Measurements from ENCODE around the gene RDH8. TPM values are rescaled to one million over a fixed set of nuclear protein-coding genes. Genes with fewer than 3 reads are reported as not detected.
A peak's percentile ranks its signal among the peaks of the same experiment; 100 is the strongest.

RDH8 gene
- total RNA-seq, 1 experiment from 2014 or later: not detected

DNA sequence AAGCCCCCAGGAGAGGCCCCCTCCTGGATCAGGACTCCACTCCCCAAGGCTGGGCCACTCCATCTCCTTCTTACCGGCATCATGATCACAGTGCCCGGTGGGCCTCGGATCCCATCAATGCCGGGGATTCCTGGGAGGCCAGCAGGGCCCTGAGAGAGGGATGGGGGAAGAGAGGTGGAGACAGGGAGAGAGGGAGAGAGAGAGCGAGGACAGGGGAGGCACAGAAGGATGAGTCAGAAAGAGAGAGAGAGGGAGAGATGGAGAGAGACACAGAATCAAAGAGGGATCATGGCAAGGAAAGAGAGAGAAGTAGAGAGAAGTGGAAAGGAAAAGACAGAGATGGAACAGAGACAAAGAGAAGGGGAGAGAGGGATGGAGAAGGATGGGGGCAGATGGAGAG is 16.7 kb upstream of the RDH8 start:
- H3K4me3 ChIP-seq (ENCODE audit: low read depth in 2 of 2, low read length in 2 of 2): no peak overlapping the region
- in situ Hi-C loops (cut with HindIII; ENCODE audit: low pct_unique_long_range_greater_than_20kb, low sequenced_read_pairs): no loop called here
- CTCF ChIA-PET: no interaction called here
- POLR2A ChIA-PET: no interaction called here
- intact Hi-C loops (cut with micrococcal nuclease; ENCODE audit: unreplicated experiment): no loop called here
- TF ChIP-seq, protein P1, sequence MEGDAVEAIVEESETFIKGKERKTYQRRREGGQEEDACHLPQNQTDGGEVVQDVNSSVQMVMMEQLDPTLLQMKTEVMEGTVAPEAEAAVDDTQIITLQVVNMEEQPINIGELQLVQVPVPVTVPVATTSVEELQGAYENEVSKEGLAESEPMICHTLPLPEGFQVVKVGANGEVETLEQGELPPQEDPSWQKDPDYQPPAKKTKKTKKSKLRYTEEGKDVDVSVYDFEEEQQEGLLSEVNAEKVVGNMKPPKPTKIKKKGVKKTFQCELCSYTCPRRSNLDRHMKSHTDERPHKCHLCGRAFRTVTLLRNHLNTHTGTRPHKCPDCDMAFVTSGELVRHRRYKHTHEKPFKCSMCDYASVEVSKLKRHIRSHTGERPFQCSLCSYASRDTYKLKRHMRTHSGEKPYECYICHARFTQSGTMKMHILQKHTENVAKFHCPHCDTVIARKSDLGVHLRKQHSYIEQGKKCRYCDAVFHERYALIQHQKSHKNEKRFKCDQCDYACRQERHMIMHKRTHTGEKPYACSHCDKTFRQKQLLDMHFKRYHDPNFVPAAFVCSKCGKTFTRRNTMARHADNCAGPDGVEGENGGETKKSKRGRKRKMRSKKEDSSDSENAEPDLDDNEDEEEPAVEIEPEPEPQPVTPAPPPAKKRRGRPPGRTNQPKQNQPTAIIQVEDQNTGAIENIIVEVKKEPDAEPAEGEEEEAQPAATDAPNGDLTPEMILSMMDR (IDR thresholded peaks at IDR 0.05): no peak
- TF ChIP-seq TCF7L2 (IDR thresholded peaks at IDR 0.05; ENCODE audit: low read depth, low read length): no peak
- TF ChIP-seq POLR2AphosphoS5 (IDR thresholded peaks at IDR 0.05; ENCODE audit: low read depth, low read length): no peak
- no peak for TF ChIP-seq SIN3A (IDR thresholded peaks at IDR 0.05; ENCODE audit: borderline replicate concordance, insufficient read depth, low read depth, low read length)
- TF ChIP-seq, protein P2, sequence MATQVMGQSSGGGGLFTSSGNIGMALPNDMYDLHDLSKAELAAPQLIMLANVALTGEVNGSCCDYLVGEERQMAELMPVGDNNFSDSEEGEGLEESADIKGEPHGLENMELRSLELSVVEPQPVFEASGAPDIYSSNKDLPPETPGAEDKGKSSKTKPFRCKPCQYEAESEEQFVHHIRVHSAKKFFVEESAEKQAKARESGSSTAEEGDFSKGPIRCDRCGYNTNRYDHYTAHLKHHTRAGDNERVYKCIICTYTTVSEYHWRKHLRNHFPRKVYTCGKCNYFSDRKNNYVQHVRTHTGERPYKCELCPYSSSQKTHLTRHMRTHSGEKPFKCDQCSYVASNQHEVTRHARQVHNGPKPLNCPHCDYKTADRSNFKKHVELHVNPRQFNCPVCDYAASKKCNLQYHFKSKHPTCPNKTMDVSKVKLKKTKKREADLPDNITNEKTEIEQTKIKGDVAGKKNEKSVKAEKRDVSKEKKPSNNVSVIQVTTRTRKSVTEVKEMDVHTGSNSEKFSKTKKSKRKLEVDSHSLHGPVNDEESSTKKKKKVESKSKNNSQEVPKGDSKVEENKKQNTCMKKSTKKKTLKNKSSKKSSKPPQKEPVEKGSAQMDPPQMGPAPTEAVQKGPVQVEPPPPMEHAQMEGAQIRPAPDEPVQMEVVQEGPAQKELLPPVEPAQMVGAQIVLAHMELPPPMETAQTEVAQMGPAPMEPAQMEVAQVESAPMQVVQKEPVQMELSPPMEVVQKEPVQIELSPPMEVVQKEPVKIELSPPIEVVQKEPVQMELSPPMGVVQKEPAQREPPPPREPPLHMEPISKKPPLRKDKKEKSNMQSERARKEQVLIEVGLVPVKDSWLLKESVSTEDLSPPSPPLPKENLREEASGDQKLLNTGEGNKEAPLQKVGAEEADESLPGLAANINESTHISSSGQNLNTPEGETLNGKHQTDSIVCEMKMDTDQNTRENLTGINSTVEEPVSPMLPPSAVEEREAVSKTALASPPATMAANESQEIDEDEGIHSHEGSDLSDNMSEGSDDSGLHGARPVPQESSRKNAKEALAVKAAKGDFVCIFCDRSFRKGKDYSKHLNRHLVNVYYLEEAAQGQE (IDR thresholded peaks at IDR 0.05; ENCODE audit: insufficient read depth in 1 of 2, low read depth in 2 of 2, low read length in 1 of 2): no peak
- no peaks in the 10 kb centered on the region for H3K9me3 ChIP-seq (ENCODE audit: control insufficient read depth, insufficient read depth, low read depth, low read length)
- H3K27ac ChIP-seq (ENCODE audit: low read length): no peak overlapping the region
- DNase-seq (ENCODE audit: low read depth, low spot score) (no peak), ATAC-seq (no peak)
- no peaks in the 10 kb centered on the region for H3K27me3 ChIP-seq (ENCODE audit: control insufficient read depth, insufficient read depth, low read length)
- H3K4me1 ChIP-seq (ENCODE audit: control insufficient read depth, insufficient read depth, low read length): no peaks in the 10 kb centered on the region
- BruUV-seq (replicated peaks): no TSS peak
- no peaks in the 10 kb centered on the region for H3K36me3 ChIP-seq (ENCODE audit: control insufficient read depth, insufficient read depth, low read length)

DNA sequence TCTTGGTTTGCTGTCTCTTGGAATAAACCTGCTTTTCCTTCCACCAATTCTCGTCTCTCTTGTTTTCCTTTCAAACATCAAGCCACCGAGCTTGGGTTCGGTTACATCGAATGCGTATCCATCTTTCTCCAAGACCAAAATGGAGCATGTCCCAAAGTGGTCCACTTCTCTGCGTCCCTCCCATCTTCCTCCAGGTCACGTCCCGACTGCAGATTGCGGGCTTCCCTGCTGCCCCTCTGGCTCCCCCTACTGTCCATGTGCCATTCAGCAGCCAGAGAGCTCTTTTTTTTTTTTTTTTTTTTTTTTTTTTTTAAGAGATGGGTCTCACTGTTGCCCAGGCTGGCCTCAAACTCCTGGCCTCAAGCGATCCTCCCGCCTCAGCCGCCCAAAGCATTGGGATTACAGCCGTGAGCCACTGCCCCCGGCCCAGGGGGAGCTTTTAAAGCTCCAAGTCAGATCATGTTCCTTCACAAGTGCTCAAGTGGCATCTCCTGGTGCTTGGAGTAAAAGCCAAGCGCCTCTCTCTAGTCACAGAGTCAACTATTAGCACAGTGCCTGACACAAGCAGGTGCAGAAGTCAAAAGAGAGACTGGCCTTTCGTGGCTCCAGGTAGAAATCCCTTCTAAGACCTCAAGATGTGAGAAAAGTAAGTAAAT is 13.0 kb upstream of the RDH8 start:
- no peak overlapping the region for H3K4me3 ChIP-seq (ENCODE audit: low read depth in 2 of 2, low read length in 2 of 2)
- no peaks in the 10 kb centered on the region for H3K4me1 ChIP-seq (ENCODE audit: control insufficient read depth, insufficient read depth, low read length)
- POLR2A ChIA-PET: interaction anchor here (0.6 kb wide), 5 partner anchors 19 to 1039 kb away, joined by 3 to 8 read pairs (median 6); partner anchors contain the start of gene OLFM2
- TF ChIP-seq, protein P2 (IDR thresholded peaks at IDR 0.05; ENCODE audit: insufficient read depth in 1 of 2, low read depth in 2 of 2, low read length in 1 of 2): no peak
- TF ChIP-seq, protein P1 (IDR thresholded peaks at IDR 0.05): peak; percentile 91
- TF ChIP-seq POLR2AphosphoS5 (IDR thresholded peaks at IDR 0.05; ENCODE audit: low read depth, low read length): no peak
- intact Hi-C loops (cut with micrococcal nuclease; ENCODE audit: unreplicated experiment): no loop called here
- BruUV-seq (replicated peaks): no TSS peak
- ATAC-seq (peak; percentile 69; the same call in 1 of the 2 replicates), DNase-seq (ENCODE audit: low read depth, low spot score) (peak; percentile 36)
- H3K27ac ChIP-seq (ENCODE audit: low read length): no peak overlapping the region
- in situ Hi-C loops (cut with HindIII; ENCODE audit: low pct_unique_long_range_greater_than_20kb, low sequenced_read_pairs): no loop called here
- no peaks in the 10 kb centered on the region for H3K27me3 ChIP-seq (ENCODE audit: control insufficient read depth, insufficient read depth, low read length)
- CTCF ChIA-PET: interaction anchor here (0.5 to 2.5 kb wide), 11 partner anchors 11 to 974 kb away, joined by 3 to 13 read pairs (median 4); no protein-coding TSS in a partner anchor
- no peaks in the 10 kb centered on the region for H3K36me3 ChIP-seq (ENCODE audit: control insufficient read depth, insufficient read depth, low read length)
- no peaks in the 10 kb centered on the region for H3K9me3 ChIP-seq (ENCODE audit: control insufficient read depth, insufficient read depth, low read depth, low read length)
